HepG2 (cell line): ENCODE data around the gene CISD2. TPM values are rescaled to one million over a fixed set of nuclear protein-coding genes. Genes with fewer than 3 reads are reported as not detected.

Experiments used
- BATF2 ChIP-seq: sonication (generic); formaldehyde crosslinking; IDR thresholded peaks from 2 replicates; pipeline ENCODE4 v1.8.0; 2022; ENCODE audit warnings: mild to moderate bottlenecking, missing genetic modification reagents, moderate library complexity
- CCAR2 ChIP-seq: fragments of 200-400 bp; formaldehyde crosslinking; optimal IDR thresholded peaks from 2 replicates; pipeline ENCODE3; 2018; ENCODE audit warnings: low read depth, mild to moderate bottlenecking, low read length, moderate library complexity
- DNMT1 ChIP-seq: sonication (generic); formaldehyde crosslinking; IDR thresholded peaks from 2 replicates; pipeline ENCODE4 v1.5.1; 2020; ENCODE audit warnings: mild to moderate bottlenecking, missing genetic modification reagents
- E2F1 ChIP-seq: sonication (generic); formaldehyde crosslinking; IDR thresholded peaks from 2 replicates; pipeline ENCODE4 v1.5.0; 2020; ENCODE audit warnings: missing genetic modification reagents
- FOXO4 ChIP-seq: sonication (generic); formaldehyde crosslinking; conservative IDR thresholded peaks from 2 replicates; pipeline ENCODE4 v1.8.1; 2023; ENCODE audit warnings: missing genetic modification reagents
- PRPF4 ChIP-seq: fragments of 200-400 bp; formaldehyde crosslinking; IDR thresholded peaks from 2 replicates; pipeline ENCODE4 v1.6.1; 2016; ENCODE audit warnings: low read length, low read depth; ENCODE audit not compliant: poor library complexity, severe bottlenecking
- SMAD9 ChIP-seq: sonication (generic); formaldehyde crosslinking; IDR thresholded peaks from 2 replicates; pipeline ENCODE4 v1.5.1; 2020; ENCODE audit warnings: mild to moderate bottlenecking, missing genetic modification reagents
- SOX13 ChIP-seq, 3 experiments: fragments of 450-650 bp in 1 of 3; sonication (generic) in 1 of 3; formaldehyde crosslinking in 1 of 3; IDR thresholded peaks in 2 of 3; conservative IDR thresholded peaks in 1 of 3; 2 replicates each; pipeline versions ENCODE4 v1.5.0 to v1.6.1; 2016 to 2020; ENCODE audit warnings: antibody characterized with exemption in 1 of 3, mild to moderate bottlenecking in 1 of 3, missing compliant biosample characterization in 1 of 3, missing genetic modification reagents in 1 of 3, moderate library complexity in 1 of 3
- STAT5B ChIP-seq: sonication (generic); formaldehyde crosslinking; IDR thresholded peaks from 2 replicates; pipeline ENCODE4 v1.4.0; 2020; ENCODE audit warnings: missing genetic modification reagents
- TRIM22 ChIP-seq: fragments of 450-650 bp; IDR thresholded peaks from 2 replicates; pipeline ENCODE4 v1.6.1; 2017
- ZBTB10 ChIP-seq: sonication (generic); formaldehyde crosslinking; IDR thresholded peaks from 2 replicates; pipeline ENCODE4 v1.4.0; 2020; ENCODE audit warnings: missing genetic modification reagents, borderline replicate concordance
- ZBTB25 ChIP-seq: IDR thresholded peaks from 2 replicates; pipeline ENCODE4 v1.6.1; 2018; ENCODE audit warnings: missing genetic modification reagents
- ZKSCAN1 ChIP-seq: fragments of 150-350 bp; IDR thresholded peaks from 2 replicates; pipeline ENCODE4 v1.6.1; 2014; ENCODE audit warnings: low read length
- ZNF558 ChIP-seq: sonication (generic); formaldehyde crosslinking; IDR thresholded peaks from 2 replicates; pipeline ENCODE4 v1.9.0; 2022; ENCODE audit warnings: mild to moderate bottlenecking, missing genetic modification reagents, borderline replicate concordance
- ZNF567 ChIP-seq: sonication (generic); formaldehyde crosslinking; IDR thresholded peaks from 2 replicates; pipeline ENCODE4 v1.8.1; 2023; ENCODE audit warnings: mild to moderate bottlenecking, missing genetic modification reagents, borderline replicate concordance
- ZNF570 ChIP-seq: sonication (generic); formaldehyde crosslinking; IDR thresholded peaks from 2 replicates; pipeline ENCODE4 v1.4.0; 2020; ENCODE audit warnings: mild to moderate bottlenecking, missing genetic modification reagents, borderline replicate concordance
- ZNF644 ChIP-seq: IDR thresholded peaks from 2 replicates; pipeline ENCODE4 v1.6.1; 2016; ENCODE audit warnings: low read depth
- polyA plus RNA-seq, 8 experiments: library from polyadenylated mRNA; depleted of rRNA in 3 of 8; stranded (reverse) in 7 of 8; unstranded in 1 of 8; fragments of >200 nt; fragmentation: Illumina TruSeq in 4 of 8; extraction: Trizol in 4 of 8; gene quantifications; 2 replicates each; pipeline versions ENCODE4 v1.2.1 to v1.2.3, GENCODE V29; 2011 to 2016; ENCODE audit warnings: low read depth in 4 of 8, missing spikeins in 1 of 8, mixed read lengths in 1 of 8; ENCODE audit not compliant: insufficient read depth in 1 of 8
- total RNA-seq, 5 experiments: library from RNA; depleted of rRNA; stranded (reverse); fragments of >200 nt; fragmentation: Illumina TruSeq; extraction: Trizol; gene quantifications; 2 replicates each; pipeline ENCODE4 v1.2.3, GENCODE V29; 2016; ENCODE audit warnings: low read depth in 1 of 5

CISD2 gene
- total and polyA plus RNA-seq, 2 of the 13 experiments (the other 11 are each of a cell fraction or from before 2014, with no cell fraction given) = 24.5 to 37.7 TPM

- TF ChIP-seq CCAR2 (no peak), ZBTB25 (no peak), TRIM22 (no peak), ZNF570 (no peak), ZNF567 (CRISPR knock-in tag) (no peak), PRPF4 (no peak), ZNF644 (CRISPR knock-in tag) (no peak), ZKSCAN1 (no peak), FOXO4 (CRISPR knock-in tag) (no peak), DNMT1 (no peak), E2F1 (0 out of 2 replicates have a peak, but pooled peaks have one; percentile 24), SOX13 (IDR thresholded peaks at IDR 0.05) (no peak), SOX13 (CRISPR knock-in tag; conservative IDR thresholded peaks at IDR 0.05 in 1 of 2, IDR thresholded peaks at IDR 0.05 in 1 of 2) (no peak), SMAD9 (CRISPR knock-in tag) (no peak), ZNF558 (0 out of 2 replicates have a peak, but pooled peaks have one; percentile 25), BATF2 (no peak), ZBTB10 (no peak), STAT5B (no peak)
These were observed 42.5 kb upstream of the CISD2 start (continued) for GRCh38 chr4:102826105-102826889.
